Right hindlimb (tissue), 1 donor: ENCODE measurements around the gene GDF7.

ENCODE experiments used
- DNase-seq: peaks from one replicate; pipeline ENCODE4 v3.0.0-alpha.2; 2018

GDF7 gene

GRCh38 chr2:20675701-20676352 is 8.9 kb downstream of the GDF7 start:
- no peak for DNase-seq

- no peak for DNase-seq
Observed at GRCh38 chr2:20676353-20677215, 9.6 kb downstream of the GDF7 start.

GRCh38 chr2:20677301-20678085 is 10.5 kb downstream of the GDF7 start:
- DNase-seq, result no peak

- no peak for DNase-seq
Observed at GRCh38 chr2:20678086-20678395, 11.1 kb downstream of the GDF7 start.

GRCh38 chr2:20678780-20679179 is 11.8 kb downstream of the GDF7 start:
- no peak for DNase-seq

- DNase-seq, result no peak
Observed at GRCh38 chr2:20680744-20681375, 13.9 kb downstream of the GDF7 start.

GRCh38 chr2:20682167-20682920 is 15.4 kb downstream of the GDF7 start:
- no peak for DNase-seq

GRCh38 chr2:20684581-20685063 is 17.7 kb downstream of the GDF7 start:
- no peak for DNase-seq

GRCh38 chr2:20687260-20687832 is 20.4 kb downstream of the GDF7 start:
- no peak for DNase-seq

GRCh38 chr2:20689428-20690264 is 22.7 kb downstream of the GDF7 start:
- DNase-seq, result no peak

GRCh38 chr2:20691076-20691734 is 24.3 kb downstream of the GDF7 start:
- DNase-seq, result no peak

- DNase-seq, result no peak
Observed at GRCh38 chr2:20692081-20692480, 25.1 kb downstream of the GDF7 start.

- DNase-seq, result no peak
Observed at GRCh38 chr2:20693317-20693716, 26.4 kb downstream of the GDF7 start.

- no peak for DNase-seq
Observed at GRCh38 chr2:20696366-20696765, 29.4 kb downstream of the GDF7 start.

- DNase-seq, result no peak
Observed at GRCh38 chr2:20697322-20697934, 30.5 kb downstream of the GDF7 start.

GRCh38 chr2:20698916-20699613 is 32.1 kb downstream of the GDF7 start:
- no peak for DNase-seq

- no peak for DNase-seq
Observed at GRCh38 chr2:20702563-20702962, 35.6 kb downstream of the GDF7 start.

GRCh38 chr2:20704886-20705285 is 37.9 kb downstream of the GDF7 start:
- DNase-seq, result no peak

GRCh38 chr2:20706217-20706616 is 39.3 kb downstream of the GDF7 start:
- DNase-seq, result no peak
